Neural progenitor cell (in vitro differentiated cells): ENCODE data around the gene JPH3. TPM values are rescaled to one million over a fixed set of nuclear protein-coding genes. Genes with fewer than 3 reads are reported as not detected.

Experiments
- DNase-seq: peaks from one replicate; pipeline ENCODE4 v3.0.0-alpha.2; 2016; ENCODE audit warnings: low spot score
- H2AFZ ChIP-seq: fragments of 200-600 bp; sonication (generic); replicated peaks from 2 replicates; pipeline ENCODE4 v1.6.1; 2016; ENCODE audit warnings: antibody characterized with exemption
- H3F3A ChIP-seq: fragments of 200-600 bp; sonication (generic); 2 replicates; pipeline ENCODE4 v1.6.1; 2016; ENCODE audit warnings: antibody characterized with exemption, low read depth
- H3K27ac ChIP-seq: fragments of 200-600 bp; sonication (generic); 2 replicates; pipeline ENCODE4 v1.5.1; 2016; ENCODE audit warnings: mild to moderate bottlenecking
- H3K27me3 ChIP-seq: fragments of 200-600 bp; sonication (generic); 2 replicates; pipeline ENCODE4 v1.6.1; 2016; ENCODE audit warnings: mild to moderate bottlenecking, moderate library complexity
- H3K36me3 ChIP-seq: fragments of 200-600 bp; sonication (generic); 2 replicates; pipeline ENCODE4 v1.5.1; 2016
- H3K4me1 ChIP-seq: fragments of 200-600 bp; sonication (generic); 2 replicates; pipeline ENCODE4 v1.6.1; 2016; ENCODE audit warnings: mixed run types
- H3K4me2 ChIP-seq: fragments of 200-600 bp; sonication (generic); 2 replicates; pipeline ENCODE4 v1.6.1; 2016
- H3K4me3 ChIP-seq: fragments of 200-600 bp; sonication (generic); 2 replicates; pipeline ENCODE4 v1.5.1; 2016
- H3K79me2 ChIP-seq: fragments of 200-600 bp; sonication (generic); 2 replicates; pipeline ENCODE4 v1.6.1; 2016; ENCODE audit warnings: low read depth
- H3K9ac ChIP-seq: fragments of 200-600 bp; sonication (generic); 2 replicates; pipeline ENCODE4 v1.6.1; 2016
- H3K9me3 ChIP-seq: fragments of 200-600 bp; sonication (generic); 2 replicates; pipeline ENCODE4 v1.5.1; 2016; ENCODE audit warnings: low read depth
- H4K20me1 ChIP-seq: fragments of 200-600 bp; sonication (generic); 2 replicates; pipeline ENCODE4 v1.6.1; 2016; ENCODE audit warnings: low read depth
- H3K27ac Mint-ChIP-seq: 3 replicates; pipeline ENCODE4 v1.8.0; 2021; ENCODE audit warnings: mixed read lengths
- H3K27me3 Mint-ChIP-seq: 2 replicates; pipeline ENCODE4 v1.8.0; 2022; ENCODE audit warnings: low read depth, mild to moderate bottlenecking, inconsistent platforms, moderate library complexity, mixed read lengths; ENCODE audit not compliant: insufficient read depth
- H3K36me3 Mint-ChIP-seq: 3 replicates; pipeline ENCODE4 v1.8.0; 2021; ENCODE audit warnings: mixed read lengths
- H3K4me1 Mint-ChIP-seq: 3 replicates; pipeline ENCODE4 v1.8.0; 2021; ENCODE audit warnings: mixed read lengths
- H3K4me3 Mint-ChIP-seq: 3 replicates; pipeline ENCODE4 v1.8.0; 2021; ENCODE audit warnings: mild to moderate bottlenecking, moderate library complexity, mixed read lengths
- H3K9me3 Mint-ChIP-seq: 3 replicates; pipeline ENCODE4 v1.8.0; 2020; ENCODE audit warnings: mixed read lengths
- EZH2 ChIP-seq: fragments of 200-600 bp; sonication (generic); IDR thresholded peaks from 2 replicates; pipeline ENCODE4 v1.6.1; 2017; ENCODE audit warnings: antibody characterized with exemption, mild to moderate bottlenecking, moderate library complexity
- EZH2phosphoT487 ChIP-seq: fragments of 200-600 bp; sonication (generic); IDR thresholded peaks from 2 replicates; pipeline ENCODE4 v1.6.1; 2017; ENCODE audit warnings: antibody characterized with exemption
- total RNA-seq: library from RNA; depleted of rRNA; stranded (reverse); fragments of >200 nt; gene quantifications from 2 replicates; pipeline ENCODE4 v1.2.3, GENCODE V29; 2015; ENCODE audit warnings: low replicate concordance
- TF ChIP-seq, protein P1 (sequence below): fragments of 200-600 bp; sonication (generic); IDR thresholded peaks from 2 replicates; pipeline ENCODE4 v1.5.1; 2017; ENCODE audit warnings: antibody characterized with exemption, mild to moderate bottlenecking

The JPH3 gene
- total RNA-seq, 1 donor from 2014 or later = 7.1 TPM

DNA sequence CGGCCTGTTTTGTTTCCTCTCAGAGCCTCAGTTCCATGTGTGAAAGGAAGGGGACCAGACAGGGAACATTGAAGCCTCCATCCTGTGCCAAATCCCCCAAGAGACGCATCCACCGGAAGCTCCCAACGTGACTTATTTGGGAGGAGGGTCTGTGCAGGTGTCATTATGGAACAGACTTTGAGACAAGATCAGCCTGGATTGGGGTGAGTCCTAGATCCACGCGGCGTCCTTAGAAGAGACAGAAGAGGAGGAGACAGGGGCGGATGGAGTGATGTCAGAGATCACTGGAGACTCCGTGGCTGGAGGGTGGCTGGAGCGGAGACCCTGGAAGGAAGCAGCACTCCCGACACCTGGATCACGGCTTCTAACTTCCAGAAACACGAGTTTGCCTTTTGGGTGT is 83.5 kb downstream of the JPH3 start:
- no peak overlapping the region for H3K4me3 ChIP-seq
- Mint-ChIP-seq H3K4me3 (no peak overlapping the region), H3K27ac (no peak overlapping the region), H3K36me3 (peaks cover under 1% of the 10 kb centered on the region), H3K27me3 (peaks cover under 1% of the 10 kb centered on the region), H3K4me1 (peaks cover 1% of the 10 kb centered on the region), H3K9me3 (no peaks in the 10 kb centered on the region)
- H3K36me3 ChIP-seq = no peaks in the 10 kb centered on the region
- H3K27me3 ChIP-seq = no peaks in the 10 kb centered on the region
- no peaks in the 10 kb centered on the region for H3K9me3 ChIP-seq
- H3K4me2 ChIP-seq = no peak overlapping the region
- no peak overlapping the region for H2AFZ ChIP-seq
- DNase-seq = no peak
- H4K20me1 ChIP-seq = peaks cover 7% of the 10 kb centered on the region
- H3F3A ChIP-seq = no peaks in the 10 kb centered on the region
- no peak overlapping the region for H3K27ac ChIP-seq
- no peaks in the 10 kb centered on the region for H3K79me2 ChIP-seq
- H3K4me1 ChIP-seq = no peaks in the 10 kb centered on the region
- no peak for TF ChIP-seq EZH2phosphoT487
- TF ChIP-seq, protein P1, sequence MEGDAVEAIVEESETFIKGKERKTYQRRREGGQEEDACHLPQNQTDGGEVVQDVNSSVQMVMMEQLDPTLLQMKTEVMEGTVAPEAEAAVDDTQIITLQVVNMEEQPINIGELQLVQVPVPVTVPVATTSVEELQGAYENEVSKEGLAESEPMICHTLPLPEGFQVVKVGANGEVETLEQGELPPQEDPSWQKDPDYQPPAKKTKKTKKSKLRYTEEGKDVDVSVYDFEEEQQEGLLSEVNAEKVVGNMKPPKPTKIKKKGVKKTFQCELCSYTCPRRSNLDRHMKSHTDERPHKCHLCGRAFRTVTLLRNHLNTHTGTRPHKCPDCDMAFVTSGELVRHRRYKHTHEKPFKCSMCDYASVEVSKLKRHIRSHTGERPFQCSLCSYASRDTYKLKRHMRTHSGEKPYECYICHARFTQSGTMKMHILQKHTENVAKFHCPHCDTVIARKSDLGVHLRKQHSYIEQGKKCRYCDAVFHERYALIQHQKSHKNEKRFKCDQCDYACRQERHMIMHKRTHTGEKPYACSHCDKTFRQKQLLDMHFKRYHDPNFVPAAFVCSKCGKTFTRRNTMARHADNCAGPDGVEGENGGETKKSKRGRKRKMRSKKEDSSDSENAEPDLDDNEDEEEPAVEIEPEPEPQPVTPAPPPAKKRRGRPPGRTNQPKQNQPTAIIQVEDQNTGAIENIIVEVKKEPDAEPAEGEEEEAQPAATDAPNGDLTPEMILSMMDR = no peak
- no peak for TF ChIP-seq EZH2
- H3K9ac ChIP-seq = no peak overlapping the region

DNA sequence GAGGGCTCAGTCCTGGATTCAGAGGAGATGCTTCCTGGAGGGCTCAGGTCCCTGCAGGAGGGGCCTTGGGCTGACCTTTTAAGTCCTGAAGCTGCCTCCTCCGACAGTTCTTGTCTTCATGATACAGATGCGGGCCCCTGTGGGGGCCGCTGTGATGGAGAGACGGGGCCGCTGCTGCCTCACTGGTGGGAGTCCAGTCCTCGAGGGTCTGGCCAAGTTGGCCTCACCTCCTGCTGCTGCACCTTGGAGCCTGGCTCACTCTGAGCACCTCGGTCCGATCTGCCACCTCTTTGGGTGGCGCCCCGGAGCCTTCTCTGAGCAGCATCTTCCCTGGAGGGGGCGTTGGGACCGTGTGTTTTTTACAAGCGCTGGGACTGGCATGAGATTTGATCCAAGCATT is 84.4 kb downstream of the JPH3 start:
- Histone ChIP-seq H4K20me1 (peaks cover 7% of the 10 kb centered on the region), H3K9ac (no peak overlapping the region), H3K27ac (no peak overlapping the region), H3F3A (no peaks in the 10 kb centered on the region), H3K4me3 (no peak overlapping the region), H3K27me3 (no peaks in the 10 kb centered on the region), H3K4me2 (no peak overlapping the region), H3K9me3 (no peaks in the 10 kb centered on the region), H3K36me3 (no peaks in the 10 kb centered on the region), H3K79me2 (no peaks in the 10 kb centered on the region), H2AFZ (no peak overlapping the region), H3K4me1 (no peaks in the 10 kb centered on the region)
- no peaks in the 10 kb centered on the region for H3K27me3 Mint-ChIP-seq
- TF ChIP-seq EZH2phosphoT487 = no peak
- TF ChIP-seq, protein P1 = no peak
- TF ChIP-seq EZH2 = no peak
- no peaks in the 10 kb centered on the region for H3K4me1 Mint-ChIP-seq
- DNase-seq = no peak
- H3K9me3 Mint-ChIP-seq = no peaks in the 10 kb centered on the region
- no peak overlapping the region for H3K27ac Mint-ChIP-seq
- H3K4me3 Mint-ChIP-seq = no peak overlapping the region
- H3K36me3 Mint-ChIP-seq = no peaks in the 10 kb centered on the region

DNA sequence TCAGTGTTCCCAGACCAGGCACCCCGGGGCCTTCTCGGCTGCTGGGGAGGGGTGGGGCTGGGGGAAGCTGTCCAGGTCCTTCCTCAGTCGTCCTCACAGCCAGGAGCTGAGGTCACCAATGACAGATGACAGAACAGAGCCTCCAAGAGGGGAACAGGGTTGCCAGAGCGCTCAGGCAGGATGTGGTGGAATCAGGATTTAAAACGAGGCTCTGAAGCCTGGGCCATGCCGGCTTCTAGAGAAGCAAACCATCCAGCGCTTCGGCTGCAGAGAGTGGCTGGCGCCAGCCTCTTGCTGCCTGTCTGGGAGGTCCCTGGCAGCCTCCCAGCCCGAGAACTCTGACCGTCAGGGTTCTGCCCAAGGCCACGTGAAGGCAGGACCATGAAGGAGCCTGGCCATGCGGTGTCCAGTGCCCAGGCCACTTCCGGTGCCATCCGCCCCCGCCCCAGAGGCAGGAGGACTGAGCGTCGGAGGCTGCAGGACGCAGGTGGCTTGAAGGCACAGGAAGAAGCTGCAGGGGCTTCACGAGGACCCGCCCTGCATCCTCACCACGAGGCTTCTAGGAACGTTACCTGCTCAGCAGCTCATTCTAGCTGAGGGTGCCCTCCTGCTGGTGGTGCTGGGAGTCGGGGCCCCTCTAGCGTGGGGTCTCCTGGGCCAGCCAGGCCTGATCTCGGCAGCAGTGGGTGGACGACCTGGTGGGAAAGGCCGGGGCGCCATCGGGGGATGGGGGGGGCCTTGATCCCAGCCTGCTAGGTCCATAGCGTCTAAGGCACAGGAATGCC is 85.0 kb downstream of the JPH3 start:
- Histone ChIP-seq H3K9ac (no peak overlapping the region), H3K4me1 (no peaks in the 10 kb centered on the region), H2AFZ (no peak overlapping the region), H4K20me1 (peaks cover under 1% of the 10 kb centered on the region), H3K36me3 (no peaks in the 10 kb centered on the region), H3F3A (no peaks in the 10 kb centered on the region), H3K27me3 (no peaks in the 10 kb centered on the region), H3K79me2 (no peaks in the 10 kb centered on the region), H3K4me2 (no peak overlapping the region), H3K9me3 (no peaks in the 10 kb centered on the region), H3K27ac (no peak overlapping the region), H3K4me3 (no peak overlapping the region)
- Mint-ChIP-seq H3K9me3 (no peaks in the 10 kb centered on the region), H3K4me1 (no peaks in the 10 kb centered on the region), H3K27ac (no peak overlapping the region), H3K36me3 (no peaks in the 10 kb centered on the region), H3K27me3 (no peaks in the 10 kb centered on the region), H3K4me3 (no peak overlapping the region)
- TF ChIP-seq EZH2 (no peak), EZH2phosphoT487 (no peak)
- TF ChIP-seq, protein P1 = no peak
- no peak for DNase-seq
